Activated CD8-positive, alpha-beta memory T cell treated with anti-CD3 and anti-CD28 coated beads, Interleukin-2, amount 50 U/mL, for 48 hours (primary cell): ENCODE data around the gene DYDC1.
"Not testable (repeated sequence)": the region's sequence is repeated elsewhere in the genome, so short reads cannot be mapped to it uniquely, and the experiment has no call there.

Experiments used
- DNase-seq: peaks from one replicate; pipeline ENCODE4 v3.0.0-alpha.2; 2020

The DYDC1 gene

DNA sequence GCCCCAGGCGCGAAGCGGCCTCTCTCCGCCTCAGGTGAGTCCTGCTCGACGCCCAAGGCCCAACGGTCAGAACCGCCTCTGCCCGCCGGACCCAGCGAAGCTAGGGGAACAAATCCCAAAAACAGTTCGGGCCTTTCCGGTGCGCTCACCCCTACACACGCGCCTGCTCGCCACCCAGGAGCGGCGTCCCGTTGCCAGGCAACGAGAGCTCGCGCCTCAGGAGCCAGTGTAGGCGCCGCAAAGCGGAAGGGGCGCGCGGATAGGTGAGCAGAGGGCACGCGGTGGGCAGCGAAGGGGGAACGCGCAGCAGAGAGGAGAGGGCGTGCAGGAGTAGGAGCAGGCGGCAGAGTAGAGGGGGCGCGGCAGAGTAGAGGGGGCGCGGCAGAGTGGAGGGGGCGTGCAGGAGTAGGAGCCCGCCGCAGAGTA, at the start of gene DYDC1, which contains the start of gene DYDC2:
DYDC1 (minus strand) TSS at position 193 of the 426 bp plus-strand sequence. CDS start 4,154 bp downstream, outside the sequence.
DYDC2 (plus strand) TSS at position 219 of the 426 bp plus-strand sequence. CDS start 5,663 bp downstream, outside the sequence.
- peak; percentile 71 for DNase-seq

GRCh38 chr10:80406204-80406603, 49.6 kb upstream of the DYDC1 start:
- DNase-seq = no peak

DNA sequence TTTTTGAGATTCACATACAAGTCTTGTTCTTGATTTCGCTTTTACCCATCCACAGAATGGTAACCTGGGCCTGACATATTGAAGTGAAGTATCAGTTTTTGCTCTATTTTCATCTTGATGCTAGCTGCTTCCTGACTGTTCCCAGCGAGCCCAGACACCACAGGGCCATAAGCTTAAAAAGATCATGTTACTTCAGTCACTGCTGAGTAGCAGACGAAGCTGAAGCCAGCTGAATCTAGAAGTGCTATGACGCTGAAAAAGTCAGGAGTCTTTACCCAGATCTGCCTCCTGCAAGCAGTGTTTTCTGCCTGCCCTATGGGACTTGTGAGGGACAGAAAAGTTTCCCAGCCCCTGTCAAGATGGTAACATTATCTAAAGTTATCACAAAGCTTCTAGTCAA, 49.1 kb upstream of the DYDC1 start:
- DNase-seq = no peak

DNA sequence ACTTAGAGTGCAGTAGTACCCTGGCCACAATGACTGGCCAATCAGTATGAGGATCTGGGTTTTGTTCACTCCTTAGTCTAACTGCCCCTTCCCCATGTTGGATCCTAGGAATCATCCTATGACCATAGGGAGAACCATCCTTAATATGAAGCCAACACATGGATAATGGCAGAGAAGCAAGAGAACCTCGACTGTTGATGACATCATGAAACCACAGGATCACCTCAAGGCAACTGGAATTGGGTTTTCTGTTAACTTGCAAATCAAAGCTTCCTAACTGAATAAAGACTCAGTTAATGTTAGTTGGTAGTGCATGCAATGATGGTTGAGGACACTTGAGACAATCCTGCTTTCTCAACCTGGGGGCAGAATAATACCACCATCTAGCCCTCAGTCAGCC, 48.5 kb upstream of the DYDC1 start:
- no peak for DNase-seq

GRCh38 chr10:80400136-80400804, 43.7 kb upstream of the DYDC1 start:
- no peak for DNase-seq

DNA sequence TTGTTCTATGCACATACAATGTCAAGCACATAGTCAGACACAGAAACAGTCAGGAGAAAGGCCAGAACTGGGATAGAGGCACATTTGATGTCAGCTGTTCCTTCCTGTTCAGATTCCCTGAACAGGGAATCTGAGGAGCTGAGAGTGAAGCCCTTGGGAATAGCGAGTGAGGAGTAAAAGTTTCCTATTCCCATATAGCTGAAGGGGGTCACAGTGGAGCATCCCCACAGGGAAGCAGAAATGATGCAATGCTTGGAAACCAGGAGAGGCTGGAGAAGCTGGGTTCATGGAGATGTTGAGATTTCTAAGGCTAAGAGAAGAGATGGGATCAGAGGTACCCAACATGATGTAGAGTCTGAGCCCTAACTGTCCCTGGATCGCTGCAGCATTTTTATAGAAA, 40.5 kb upstream of the DYDC1 start:
- DNase-seq = no peak

GRCh38 chr10:80394358-80394916, 37.9 kb upstream of the DYDC1 start:
- DNase-seq = no peak

DNA sequence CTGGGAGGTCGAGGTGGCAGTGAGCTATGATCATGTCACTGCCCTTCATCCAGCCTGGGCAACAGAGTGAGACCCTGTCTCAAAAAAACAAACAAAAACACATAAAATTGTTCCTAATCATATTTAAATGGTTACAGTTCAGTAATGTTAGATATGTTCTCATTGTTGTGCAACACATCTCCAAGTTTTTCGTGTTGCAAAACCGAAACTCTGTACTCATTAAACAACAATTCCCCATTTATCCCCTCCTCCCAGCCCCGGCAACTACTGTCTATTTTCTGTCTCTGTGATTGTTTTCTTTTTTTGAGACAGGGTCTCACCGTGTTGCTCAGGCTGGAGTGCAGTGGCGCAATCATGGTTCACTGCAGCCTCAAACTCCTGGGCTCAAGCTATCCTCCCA, 35.7 kb upstream of the DYDC1 start:
- DNase-seq = no peak

DNA sequence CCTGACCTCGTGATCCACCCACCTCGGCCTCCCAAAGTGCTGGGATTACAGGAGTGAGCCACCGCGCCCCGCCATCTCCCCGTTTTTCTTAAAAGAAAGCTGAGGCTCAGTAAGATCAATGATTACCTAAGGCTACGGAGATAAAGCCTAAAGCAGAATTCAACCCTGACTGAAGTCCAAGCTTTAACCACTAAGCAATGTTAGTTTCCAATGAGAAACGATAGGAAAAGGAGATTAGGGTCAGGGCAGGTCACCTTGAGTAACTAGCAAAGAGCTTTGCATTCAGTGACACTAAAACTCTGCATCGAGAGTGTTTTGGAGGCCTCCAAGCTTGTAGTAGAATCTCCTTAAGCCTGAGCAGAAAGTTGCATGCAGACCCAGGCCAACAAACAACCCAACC, 34.2 kb upstream of the DYDC1 start:
- no peak for DNase-seq

- DNase-seq = no peak
Measured at GRCh38 chr10:80382989-80383388, 26.4 kb upstream of the DYDC1 start.

- no peak for DNase-seq
Measured at GRCh38 chr10:80380185-80380584, 23.6 kb upstream of the DYDC1 start.

DNA sequence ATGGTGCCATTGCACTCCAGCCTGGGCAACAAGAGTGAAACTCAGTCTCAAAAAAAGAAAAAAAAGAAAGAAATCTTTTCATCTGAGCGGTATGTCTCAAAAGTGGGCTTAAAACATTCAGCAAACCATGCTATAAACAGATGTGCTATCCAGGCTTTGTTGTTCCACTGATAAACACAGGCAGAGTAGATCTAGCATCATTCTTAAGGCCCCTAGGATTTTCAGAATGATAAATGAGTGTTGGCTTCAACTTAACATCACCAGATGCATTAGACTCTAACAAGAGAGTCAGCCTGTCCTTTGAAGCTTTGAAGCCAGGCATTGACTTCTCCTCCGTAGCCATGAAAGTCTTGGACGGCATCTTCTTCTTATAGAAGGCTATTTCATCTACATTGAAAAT, 23.1 kb upstream of the DYDC1 start:
- DNase-seq = no peak

DNA sequence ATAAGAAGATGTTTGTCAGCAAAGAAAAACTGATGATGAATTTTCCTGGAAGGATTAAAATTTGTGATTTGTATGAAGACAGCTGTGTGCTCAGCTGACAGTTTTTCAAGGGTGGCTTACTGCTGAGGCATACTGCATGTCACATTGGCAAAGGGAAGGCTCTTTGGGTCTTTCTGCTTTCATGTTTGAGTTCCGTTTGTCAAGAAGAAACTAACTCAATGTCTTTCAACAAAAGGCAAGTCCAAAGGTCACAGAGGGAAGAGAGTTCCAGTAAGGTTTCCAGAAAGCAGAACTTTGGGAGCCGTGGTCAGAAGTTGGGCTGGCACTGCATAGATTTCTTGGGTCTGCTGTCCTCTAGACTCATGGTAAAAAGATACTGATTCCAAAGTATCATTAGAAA, 16.9 kb upstream of the DYDC1 start:
- DNase-seq = no peak

- no peak for DNase-seq
Measured at GRCh38 chr10:80372675-80373074, 16.1 kb upstream of the DYDC1 start.

DNA sequence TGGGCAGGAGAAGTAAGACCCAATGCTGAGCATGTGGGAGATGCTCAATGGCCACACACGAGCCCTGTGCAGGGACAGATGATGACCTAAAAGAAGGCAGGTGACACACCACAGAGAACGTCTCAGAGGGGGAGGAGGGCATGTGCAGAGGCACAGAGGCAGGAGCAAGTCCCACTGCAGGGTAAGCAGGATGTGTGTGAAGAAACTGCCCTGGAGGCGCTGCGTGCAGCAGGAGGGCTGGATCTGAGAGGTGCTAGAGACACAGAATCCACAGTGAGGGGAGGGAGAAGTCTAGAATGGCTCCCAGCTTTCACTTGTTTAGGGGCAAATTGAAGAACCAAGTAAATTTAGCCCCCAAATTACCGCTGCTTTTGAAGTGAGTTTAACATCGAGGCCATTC, 14.9 kb upstream of the DYDC1 start:
- no peak for DNase-seq

GRCh38 chr10:80365510-80365909, 9.0 kb upstream of the DYDC1 start:
- no peak for DNase-seq

DNA sequence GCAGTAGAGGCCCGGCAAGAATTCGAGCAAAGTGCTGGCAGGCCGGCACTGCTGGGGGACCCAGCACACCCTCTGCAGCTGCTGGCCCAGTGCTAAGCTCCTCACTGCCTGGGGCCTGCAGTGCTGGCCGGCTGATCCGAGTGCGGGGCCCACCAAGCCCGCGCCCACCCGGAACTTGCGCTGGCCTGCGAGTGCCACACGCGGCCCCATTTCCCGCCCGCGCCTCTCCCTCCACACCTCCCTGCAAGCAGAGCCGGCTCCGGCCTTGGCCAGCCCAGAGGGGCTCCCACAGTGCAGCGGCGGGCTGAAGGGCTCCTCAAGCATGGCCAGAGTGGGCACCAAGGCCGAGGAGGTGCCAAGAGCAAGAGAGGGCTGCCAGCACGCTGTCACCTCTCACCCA, 3.1 kb upstream of the DYDC1 start:
- DNase-seq = no peak

GRCh38 chr10:80358925-80359324, 2.4 kb upstream of the DYDC1 start:
- DNase-seq = not testable (repeated sequence)

GRCh38 chr10:80357851-80358125, 1.2 kb upstream of the DYDC1 start:
- DNase-seq = no peak

DNA sequence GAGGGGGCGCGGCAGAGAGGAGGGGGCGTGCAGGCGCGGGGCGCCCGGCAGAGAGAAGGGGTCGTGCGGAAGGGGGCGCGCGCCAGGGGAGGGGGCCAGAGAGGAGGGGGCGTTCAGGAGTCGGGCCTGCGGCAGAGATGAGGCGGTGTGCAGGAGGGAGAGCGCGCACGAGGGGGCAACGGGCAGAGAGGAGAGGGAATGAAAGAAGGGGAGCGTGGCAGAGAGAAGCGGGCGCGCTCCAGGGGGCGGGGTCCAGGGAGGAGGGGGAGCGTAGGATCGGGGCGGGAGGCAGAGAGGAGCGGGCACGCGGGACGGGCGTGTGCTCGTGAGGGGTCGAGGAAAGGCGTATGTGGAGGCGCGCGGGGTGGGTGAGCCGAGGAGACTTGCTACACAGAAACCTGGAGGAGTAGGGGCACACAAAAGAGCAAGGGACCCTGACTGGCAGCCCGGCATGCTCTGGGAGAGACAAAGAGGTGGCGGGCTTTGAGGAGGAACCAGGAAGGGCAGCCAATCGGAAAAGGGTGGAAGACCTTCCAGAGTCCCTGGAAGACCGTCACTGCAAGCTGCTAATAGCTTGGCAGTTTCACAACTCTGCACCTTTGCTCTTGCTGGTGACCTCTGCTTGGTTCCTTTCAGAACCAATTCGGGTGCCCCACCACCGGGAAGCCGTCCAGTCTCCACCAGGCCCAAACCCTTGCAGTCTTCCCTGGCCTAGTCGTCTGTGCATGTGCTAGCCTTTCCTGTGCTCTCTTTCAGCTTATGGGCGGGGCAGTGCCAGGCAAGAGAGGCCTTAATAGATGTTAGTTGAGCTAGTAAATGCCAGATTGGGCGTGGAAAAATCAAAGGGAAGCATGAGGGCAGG, 665 bp upstream of the DYDC1 start:
- no peak for DNase-seq

DNA sequence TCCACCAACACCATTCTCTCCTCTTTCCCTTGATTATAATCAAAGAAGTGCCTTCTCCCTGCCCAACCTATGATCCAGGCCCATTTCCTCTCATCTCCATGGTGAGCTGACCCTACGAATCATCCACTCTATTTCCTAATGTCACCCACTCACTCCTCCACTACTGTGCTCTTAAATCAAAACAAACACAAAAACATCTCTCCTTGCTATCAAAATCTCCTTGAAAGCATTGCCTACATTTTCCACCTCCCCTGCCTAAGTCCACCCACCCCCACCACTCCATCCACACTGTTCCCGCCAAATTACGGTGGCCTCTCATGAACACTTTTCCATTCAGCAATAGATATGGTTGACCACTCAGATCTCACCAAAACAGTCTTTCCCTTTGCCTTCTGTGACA, 5.3 kb downstream of the DYDC1 start:
- DNase-seq = no peak

DNA sequence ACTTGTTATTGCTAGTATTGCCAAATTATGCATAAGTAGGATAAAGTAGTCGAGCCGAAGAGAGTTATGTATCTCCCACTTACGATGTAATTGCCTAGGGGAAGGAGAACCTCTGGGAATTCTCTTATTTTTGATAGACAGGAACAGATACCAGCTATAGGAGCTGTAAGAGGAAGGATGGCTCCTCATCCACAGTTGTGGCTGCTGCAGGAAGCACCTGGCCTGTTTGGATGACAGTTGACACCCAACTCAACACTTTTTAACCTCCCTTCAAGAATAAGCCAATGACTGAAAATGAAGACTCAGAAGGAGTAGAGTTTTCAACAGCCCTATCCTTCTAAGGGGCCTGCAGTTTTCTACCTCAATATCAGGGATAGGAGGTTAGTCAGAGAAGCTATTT, 6.3 kb downstream of the DYDC1 start:
- no peak for DNase-seq

DNA sequence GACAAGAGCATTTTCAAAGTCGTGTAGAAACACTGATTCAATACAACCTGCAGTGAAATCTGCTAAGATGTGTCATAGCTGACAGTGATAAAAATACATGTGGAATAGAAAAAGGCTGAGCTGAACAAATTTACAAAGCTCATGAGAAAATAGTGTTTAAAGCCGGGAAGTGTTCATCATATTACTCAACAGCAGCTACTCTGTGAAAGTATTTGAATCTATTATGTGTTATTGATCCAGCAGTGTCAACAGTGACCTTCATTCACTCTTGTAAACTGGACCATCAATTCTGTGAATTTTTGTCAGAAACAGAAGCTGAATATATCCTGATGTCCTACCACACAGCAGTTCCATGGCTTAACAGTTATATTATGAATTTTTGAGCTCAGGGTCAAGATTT, 11.6 kb downstream of the DYDC1 start:
- no peak for DNase-seq

GRCh38 chr10:80344276-80344675, 12.3 kb downstream of the DYDC1 start:
- DNase-seq = no peak
